IPS-20b (cell line): Measurements from ENCODE around the gene CCBE1.
"Not testable (repeated sequence)": the region's sequence is repeated elsewhere in the genome, so short reads cannot be mapped to it uniquely, and the experiment has no call there.

Experiments used
- H3K27ac ChIP-seq: one replicate; pipeline ENCODE4 v1.5.1; 2013; ENCODE audit warnings: low read length
- H3K27me3 ChIP-seq: 2 replicates; pipeline ENCODE4 v1.6.1; 2013; ENCODE audit warnings: mild to moderate bottlenecking, low read length, inconsistent platforms; ENCODE audit not compliant: insufficient read depth
- H3K36me3 ChIP-seq: 2 replicates; pipeline ENCODE4 v1.6.1; 2013; ENCODE audit warnings: low read depth, mild to moderate bottlenecking, inconsistent platforms, low read length, moderate library complexity; ENCODE audit not compliant: insufficient read depth
- H3K4me1 ChIP-seq: 2 replicates; pipeline ENCODE4 v1.6.1; 2013; ENCODE audit warnings: mild to moderate bottlenecking, control low read depth, inconsistent platforms, low read length, moderate library complexity; ENCODE audit not compliant: insufficient read depth
- H3K4me3 ChIP-seq: 2 replicates; pipeline ENCODE4 v1.5.1; 2013; ENCODE audit warnings: mild to moderate bottlenecking, low read length, inconsistent platforms
- H3K9ac ChIP-seq: 2 replicates; pipeline ENCODE4 v1.6.1; 2013; ENCODE audit warnings: low read depth, mild to moderate bottlenecking, inconsistent platforms, low read length, moderate library complexity
- H3K9me3 ChIP-seq: 2 replicates; pipeline ENCODE4 v1.6.1; 2013; ENCODE audit warnings: mild to moderate bottlenecking, low read depth, low read length, inconsistent platforms; ENCODE audit not compliant: insufficient read depth

Gene CCBE1

GRCh38 chr18:59649591-59649990 lies 47.6 kb downstream of the CCBE1 start:
- no peaks in the 10 kb centered on the region for H3K9me3 ChIP-seq
- H3K9ac ChIP-seq = no peak overlapping the region
- no peak overlapping the region for H3K4me3 ChIP-seq
- no peak overlapping the region for H3K27ac ChIP-seq
- H3K36me3 ChIP-seq = no peaks in the 10 kb centered on the region
- peaks cover 6% of the 10 kb centered on the region; the same call in 1 of the 2 replicates for H3K4me1 ChIP-seq
- H3K27me3 ChIP-seq = no peaks in the 10 kb centered on the region

- not testable (repeated sequence) for H3K9me3 ChIP-seq, H3K9ac ChIP-seq, H3K36me3 ChIP-seq, H3K4me3 ChIP-seq, H3K27ac ChIP-seq, H3K4me1 ChIP-seq, H3K27me3 ChIP-seq
Measured at GRCh38 chr18:59648469-59648868, 48.8 kb downstream of the CCBE1 start.

- H3K9ac ChIP-seq = no peak overlapping the region
- no peak overlapping the region for H3K4me3 ChIP-seq
- no peaks in the 10 kb centered on the region for H3K27me3 ChIP-seq
- H3K9me3 ChIP-seq = no peaks in the 10 kb centered on the region
- no peak overlapping the region for H3K27ac ChIP-seq
- no peaks in the 10 kb centered on the region for H3K36me3 ChIP-seq
- H3K4me1 ChIP-seq = peaks cover 6% of the 10 kb centered on the region; the same call in 1 of the 2 replicates
Measured at GRCh38 chr18:59646963-59647307, 50.3 kb downstream of the CCBE1 start.

GRCh38 chr18:59646228-59646962 lies 50.8 kb downstream of the CCBE1 start:
- no peaks in the 10 kb centered on the region for H3K36me3 ChIP-seq
- H3K4me3 ChIP-seq = no peak overlapping the region
- no peaks in the 10 kb centered on the region for H3K9me3 ChIP-seq
- H3K9ac ChIP-seq = no peak overlapping the region
- H3K27ac ChIP-seq = no peak overlapping the region
- no peaks in the 10 kb centered on the region for H3K27me3 ChIP-seq
- peaks cover 6% of the 10 kb centered on the region; the same call in 1 of the 2 replicates for H3K4me1 ChIP-seq

- no peak overlapping the region for H3K9ac ChIP-seq
Measured at GRCh38 chr18:59643740-59644139, 53.5 kb downstream of the CCBE1 start.

GRCh38 chr18:59640721-59641120 lies 56.5 kb downstream of the CCBE1 start:
- H3K36me3 ChIP-seq = no peaks in the 10 kb centered on the region
- no peak overlapping the region for H3K27ac ChIP-seq
- no peaks in the 10 kb centered on the region for H3K27me3 ChIP-seq
- H3K9me3 ChIP-seq = no peaks in the 10 kb centered on the region
- H3K4me3 ChIP-seq = no peak overlapping the region
- peaks cover 3% of the 10 kb centered on the region; the same call in 1 of the 2 replicates for H3K4me1 ChIP-seq
- no peak overlapping the region for H3K9ac ChIP-seq

More at GRCh38 chr18:59643740-59644139, 53.5 kb downstream of the CCBE1 start:
- Histone ChIP-seq H3K27ac (no peak overlapping the region), H3K27me3 (no peaks in the 10 kb centered on the region), H3K9me3 (no peaks in the 10 kb centered on the region), H3K4me3 (no peak overlapping the region), H3K4me1 (peaks cover 3% of the 10 kb centered on the region; the same call in 1 of the 2 replicates), H3K36me3 (no peaks in the 10 kb centered on the region)

- no peak overlapping the region for H3K4me3 ChIP-seq
- no peak overlapping the region for H3K9ac ChIP-seq
- H3K27me3 ChIP-seq = no peaks in the 10 kb centered on the region
- no peaks in the 10 kb centered on the region for H3K36me3 ChIP-seq
- peaks cover 4% of the 10 kb centered on the region; the same call in 1 of the 2 replicates for H3K4me1 ChIP-seq
- H3K9me3 ChIP-seq = no peaks in the 10 kb centered on the region
- H3K27ac ChIP-seq = no peak overlapping the region
Measured at GRCh38 chr18:59639821-59640220, 57.4 kb downstream of the CCBE1 start.

- H3K36me3 ChIP-seq = no peaks in the 10 kb centered on the region
- H3K4me3 ChIP-seq = no peak overlapping the region
- H3K9me3 ChIP-seq = no peaks in the 10 kb centered on the region
- H3K27me3 ChIP-seq = no peaks in the 10 kb centered on the region
- peaks cover 8% of the 10 kb centered on the region; the same call in 1 of the 2 replicates for H3K4me1 ChIP-seq
- H3K9ac ChIP-seq = no peak overlapping the region
- H3K27ac ChIP-seq = no peak overlapping the region
Measured at GRCh38 chr18:59639136-59639535, 58.1 kb downstream of the CCBE1 start.

GRCh38 chr18:59633961-59634485 lies 63.2 kb downstream of the CCBE1 start:
- no peak overlapping the region for H3K27ac ChIP-seq
- H3K4me1 ChIP-seq = peaks cover 16% of the 10 kb centered on the region; the same call in 1 of the 2 replicates
- no peak overlapping the region for H3K9ac ChIP-seq
- no peak overlapping the region for H3K4me3 ChIP-seq
- H3K27me3 ChIP-seq = no peaks in the 10 kb centered on the region
- no peaks in the 10 kb centered on the region for H3K9me3 ChIP-seq
- no peaks in the 10 kb centered on the region for H3K36me3 ChIP-seq

- H3K9ac ChIP-seq = no peak overlapping the region
- H3K9me3 ChIP-seq = no peaks in the 10 kb centered on the region
- no peak overlapping the region for H3K27ac ChIP-seq
- no peaks in the 10 kb centered on the region for H3K36me3 ChIP-seq
- H3K4me3 ChIP-seq = no peak overlapping the region
- no peaks in the 10 kb centered on the region for H3K27me3 ChIP-seq
- peaks cover 16% of the 10 kb centered on the region; the same call in 1 of the 2 replicates for H3K4me1 ChIP-seq
Measured at GRCh38 chr18:59633317-59633716, 63.9 kb downstream of the CCBE1 start.

GRCh38 chr18:59631583-59632181 lies 65.5 kb downstream of the CCBE1 start:
- no peak overlapping the region for H3K27ac ChIP-seq
- H3K4me1 ChIP-seq = peaks cover 16% of the 10 kb centered on the region; the same call in 1 of the 2 replicates
- no peaks in the 10 kb centered on the region for H3K36me3 ChIP-seq
- no peak overlapping the region for H3K4me3 ChIP-seq
- no peaks in the 10 kb centered on the region for H3K9me3 ChIP-seq
- no peaks in the 10 kb centered on the region for H3K27me3 ChIP-seq
- no peak overlapping the region for H3K9ac ChIP-seq

- H3K9ac ChIP-seq = no peak overlapping the region
- H3K27me3 ChIP-seq = no peaks in the 10 kb centered on the region
- H3K4me3 ChIP-seq = no peak overlapping the region
- peaks cover 15% of the 10 kb centered on the region; the same call in 1 of the 2 replicates for H3K4me1 ChIP-seq
- H3K36me3 ChIP-seq = no peaks in the 10 kb centered on the region
- no peaks in the 10 kb centered on the region for H3K9me3 ChIP-seq
- H3K27ac ChIP-seq = no peak overlapping the region
Measured at GRCh38 chr18:59629894-59630293, 67.3 kb downstream of the CCBE1 start.
